ENCODE measurements around the gene IRF7.

DNA sequence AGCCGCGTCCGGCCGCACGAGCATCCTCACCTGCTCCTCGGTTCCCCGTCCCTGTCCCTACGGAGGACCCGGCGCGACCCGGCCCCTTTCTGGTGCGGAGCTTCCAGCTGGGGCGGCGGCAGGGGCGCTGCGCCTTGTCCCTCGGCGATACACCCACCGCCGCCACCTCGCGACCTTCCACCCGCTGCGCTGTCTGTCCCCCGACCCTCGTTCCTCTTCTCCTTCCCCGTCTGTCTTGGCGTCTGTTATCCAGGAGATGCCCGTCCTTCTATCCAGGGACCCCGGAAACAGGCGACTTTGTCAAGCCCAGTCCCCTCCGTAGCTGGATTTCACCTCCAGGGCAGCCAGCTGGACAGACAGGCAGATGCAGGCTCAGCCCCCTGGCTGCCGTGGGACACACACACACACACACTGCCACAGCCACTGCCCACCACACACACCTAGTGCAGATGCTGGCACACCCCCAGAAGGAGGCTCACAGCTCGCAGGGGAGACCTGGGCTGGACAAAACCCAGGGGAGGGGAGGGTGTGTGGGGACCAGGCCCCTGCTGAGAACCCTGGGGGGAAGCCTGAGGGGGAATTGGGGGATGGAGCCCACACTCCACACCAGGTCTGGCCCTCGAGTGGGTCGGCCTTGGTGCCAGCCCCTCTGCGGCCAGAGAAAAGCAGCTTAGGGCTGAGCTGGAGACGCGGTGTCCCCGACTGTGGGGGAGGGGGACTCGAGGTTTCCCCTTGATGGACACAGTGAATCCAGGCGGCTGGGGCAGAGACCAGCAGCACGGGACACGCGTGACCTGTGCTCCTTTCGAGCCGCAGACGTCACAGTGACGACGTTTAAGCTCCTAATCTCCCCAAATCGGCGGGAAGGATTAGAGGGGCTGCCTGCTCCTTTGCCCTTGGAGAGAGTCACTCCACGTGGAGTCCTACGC, 22.1 kb upstream of the IRF7 start:
- no peak for TF ChIP-seq SPI1 (IDR thresholded peaks at IDR 0.05; ENCODE audit: low read depth, low read length)
- TF ChIP-seq POLR2AphosphoS5 (IDR thresholded peaks at IDR 0.05; ENCODE audit: low read depth, low read length) = no peak
- TF ChIP-seq TAF1 (IDR thresholded peaks at IDR 0.05; ENCODE audit: low read depth, low read length) = no peak
- TF ChIP-seq POLR2A (IDR thresholded peaks at IDR 0.05; ENCODE audit: low read depth, low read length) = no peak

All from GM12891 (cell line).